Parathyroid adenoma (tissue), 2 donors: ENCODE results near the gene TAF8.

Experiments
- H2AFZ ChIP-seq: fragments of 300-600 bp; sonication (generic); one replicate; pipeline ENCODE4 v1.7.0; 2017; ENCODE audit warnings: antibody characterized with exemption, mild to moderate bottlenecking
- H3K27ac ChIP-seq: fragments of 300-600 bp; sonication (generic); one replicate; pipeline ENCODE4 v1.7.0; 2017
- H3K27me3 ChIP-seq: fragments of 300-600 bp; sonication (generic); one replicate; pipeline ENCODE4 v1.7.0; 2017; ENCODE audit warnings: low read length; ENCODE audit not compliant: control insufficient read depth, insufficient read depth
- H3K36me3 ChIP-seq: fragments of 300-600 bp; sonication (generic); one replicate; pipeline ENCODE4 v1.7.0; 2017; ENCODE audit warnings: low read length; ENCODE audit not compliant: control insufficient read depth, insufficient read depth
- H3K4me1 ChIP-seq: fragments of 300-600 bp; sonication (generic); one replicate; pipeline ENCODE4 v1.7.0; 2017; ENCODE audit warnings: control low read depth
- H3K4me2 ChIP-seq: fragments of 300-600 bp; sonication (generic); one replicate; pipeline ENCODE4 v1.7.0; 2017; ENCODE audit warnings: low read length
- H3K4me3 ChIP-seq: fragments of 300-600 bp; sonication (generic); one replicate; pipeline ENCODE4 v1.7.0; 2017; ENCODE audit warnings: low read depth, low read length
- H3K79me2 ChIP-seq: fragments of 300-600 bp; sonication (generic); one replicate; pipeline ENCODE4 v1.7.0; 2017; ENCODE audit warnings: control low read depth
- H3K9ac ChIP-seq: fragments of 300-600 bp; sonication (generic); one replicate; pipeline ENCODE4 v1.7.0; 2017; ENCODE audit warnings: mild to moderate bottlenecking
- H3K9me3 ChIP-seq: fragments of 300-600 bp; sonication (generic); one replicate; pipeline ENCODE4 v1.7.0; 2017; ENCODE audit warnings: low read length; ENCODE audit not compliant: control insufficient read depth
- TF ChIP-seq, protein P1 (sequence below): fragments of 300-600 bp; sonication (generic); IDR thresholded peaks from one replicate; pipeline ENCODE4 v1.7.0; 2017; ENCODE audit warnings: antibody characterized with exemption, mild to moderate bottlenecking
- donor health status: primary hyperparathyroidism.

TAF8 gene

DNA sequence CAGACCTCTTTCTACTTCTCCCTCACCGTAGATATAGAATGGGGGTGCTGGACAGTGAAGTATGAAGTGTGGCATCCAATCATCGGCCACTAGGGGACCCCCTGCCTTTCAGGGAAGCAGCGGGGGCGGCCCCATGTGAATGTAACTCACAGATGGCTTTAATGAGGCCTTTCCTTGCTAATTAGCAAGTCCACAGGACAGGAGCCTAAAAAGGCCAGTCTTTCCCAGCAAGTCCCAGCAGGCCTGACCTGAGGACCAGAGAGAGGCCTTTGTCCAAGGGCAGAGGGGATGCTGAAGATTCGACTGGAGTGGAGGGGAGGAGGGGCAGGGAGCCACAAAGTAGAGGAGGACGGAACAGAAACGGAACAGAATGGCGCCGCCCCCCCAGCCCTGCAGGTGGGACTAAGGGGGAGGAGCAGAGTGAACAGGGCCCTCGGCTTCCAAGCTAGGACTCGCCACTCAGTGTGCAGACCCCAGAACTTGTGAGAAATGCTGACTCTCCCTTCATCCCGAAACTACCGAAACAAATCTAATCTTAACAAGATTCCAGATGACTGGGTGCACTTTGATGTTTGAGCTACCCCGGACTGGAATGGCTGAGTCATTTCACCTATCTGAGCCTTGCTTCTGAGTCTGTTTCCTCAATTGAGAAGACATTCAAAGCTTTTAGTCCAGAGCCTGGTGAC, 86.3 kb downstream of the TAF8 start:
- Histone ChIP-seq H3K36me3 (no peaks in the 10 kb centered on the region), H3K27me3 (no peaks in the 10 kb centered on the region), H3K4me1 (peaks cover 14% of the 10 kb centered on the region), H2AFZ (no peak overlapping the region), H3K4me2 (no peak overlapping the region), H3K79me2 (no peaks in the 10 kb centered on the region), H3K27ac (no peak overlapping the region), H3K9me3 (no peaks in the 10 kb centered on the region), H3K4me3 (no peak overlapping the region), H3K9ac (no peak overlapping the region)
- TF ChIP-seq, protein P1, sequence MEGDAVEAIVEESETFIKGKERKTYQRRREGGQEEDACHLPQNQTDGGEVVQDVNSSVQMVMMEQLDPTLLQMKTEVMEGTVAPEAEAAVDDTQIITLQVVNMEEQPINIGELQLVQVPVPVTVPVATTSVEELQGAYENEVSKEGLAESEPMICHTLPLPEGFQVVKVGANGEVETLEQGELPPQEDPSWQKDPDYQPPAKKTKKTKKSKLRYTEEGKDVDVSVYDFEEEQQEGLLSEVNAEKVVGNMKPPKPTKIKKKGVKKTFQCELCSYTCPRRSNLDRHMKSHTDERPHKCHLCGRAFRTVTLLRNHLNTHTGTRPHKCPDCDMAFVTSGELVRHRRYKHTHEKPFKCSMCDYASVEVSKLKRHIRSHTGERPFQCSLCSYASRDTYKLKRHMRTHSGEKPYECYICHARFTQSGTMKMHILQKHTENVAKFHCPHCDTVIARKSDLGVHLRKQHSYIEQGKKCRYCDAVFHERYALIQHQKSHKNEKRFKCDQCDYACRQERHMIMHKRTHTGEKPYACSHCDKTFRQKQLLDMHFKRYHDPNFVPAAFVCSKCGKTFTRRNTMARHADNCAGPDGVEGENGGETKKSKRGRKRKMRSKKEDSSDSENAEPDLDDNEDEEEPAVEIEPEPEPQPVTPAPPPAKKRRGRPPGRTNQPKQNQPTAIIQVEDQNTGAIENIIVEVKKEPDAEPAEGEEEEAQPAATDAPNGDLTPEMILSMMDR: no peak
